ENCODE data around the gene OSBPL10.

The OSBPL10 gene

DNA sequence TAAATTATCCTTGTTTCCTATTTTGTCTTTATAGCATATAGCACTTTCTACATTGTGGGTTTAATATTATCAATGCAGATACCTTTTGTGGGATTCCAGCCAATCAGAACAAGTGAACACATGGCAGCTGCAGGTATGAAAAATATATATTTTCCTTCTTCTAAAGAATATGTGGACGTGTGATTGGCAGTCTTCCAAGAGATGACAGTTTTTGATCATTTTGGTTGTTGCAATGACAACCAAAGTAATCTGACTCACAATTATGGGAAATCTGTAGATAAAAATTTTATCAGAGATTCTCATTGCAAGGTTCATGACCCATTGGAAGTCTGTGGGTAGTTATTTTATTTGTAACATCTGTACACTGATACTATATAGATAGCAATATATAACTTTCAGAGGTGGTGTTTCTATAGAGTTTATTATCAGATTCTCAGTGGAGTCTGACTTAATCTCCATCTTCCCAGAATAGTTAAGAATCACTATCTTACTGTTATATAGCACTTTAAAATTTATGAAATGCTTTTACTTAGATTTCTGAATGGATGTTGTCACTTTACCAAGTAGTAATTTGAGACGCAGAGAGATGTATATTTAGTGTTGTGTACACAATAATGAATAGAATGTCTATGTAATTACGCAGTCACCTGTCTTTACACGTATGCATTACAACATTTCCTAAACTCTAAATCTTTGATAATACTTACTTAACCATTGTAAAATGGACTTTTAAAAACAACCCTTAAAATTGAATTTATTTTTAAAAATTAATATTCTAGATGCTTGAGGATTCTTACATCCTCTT lies 365.8 kb downstream of the OSBPL10 start:
- no peak for DNase-seq (ENCODE audit: low read depth in 2 of 2)

DNA sequence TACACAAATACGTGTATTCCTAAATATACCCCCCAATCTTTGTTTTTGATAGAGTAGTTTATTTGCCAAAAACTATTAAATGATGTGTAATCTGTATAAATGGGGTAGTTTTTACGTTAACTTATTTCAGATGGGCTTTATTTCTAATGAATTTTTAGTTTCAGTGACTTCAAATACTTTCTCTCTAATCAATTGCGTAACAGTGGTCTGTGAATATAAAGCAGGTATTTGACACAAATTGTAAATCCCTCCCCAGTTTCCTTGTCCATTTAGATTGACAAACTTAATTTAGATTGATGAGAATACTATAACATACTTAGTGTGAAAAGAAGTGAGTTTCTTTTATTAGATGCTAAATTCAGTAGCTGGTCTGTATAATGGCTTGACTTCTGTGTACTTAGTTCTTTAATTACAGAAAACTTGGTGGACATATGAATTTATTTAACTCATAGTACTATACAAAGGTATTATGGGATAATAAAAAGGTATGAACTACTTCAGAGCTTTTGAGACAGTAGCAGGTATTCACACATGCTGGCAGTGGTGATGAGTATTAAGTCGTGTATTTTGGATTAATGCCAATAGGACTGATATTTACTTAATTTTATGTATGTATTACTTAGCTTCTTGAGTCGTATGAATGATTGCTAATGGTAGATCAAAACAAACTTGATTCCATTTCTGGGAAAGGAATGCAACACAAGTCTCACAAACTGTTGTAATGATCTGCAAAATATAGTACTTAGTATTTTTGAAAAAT lies 366.7 kb downstream of the OSBPL10 start:
- DNase-seq (ENCODE audit: low read depth in 2 of 2) = no peak

DNA sequence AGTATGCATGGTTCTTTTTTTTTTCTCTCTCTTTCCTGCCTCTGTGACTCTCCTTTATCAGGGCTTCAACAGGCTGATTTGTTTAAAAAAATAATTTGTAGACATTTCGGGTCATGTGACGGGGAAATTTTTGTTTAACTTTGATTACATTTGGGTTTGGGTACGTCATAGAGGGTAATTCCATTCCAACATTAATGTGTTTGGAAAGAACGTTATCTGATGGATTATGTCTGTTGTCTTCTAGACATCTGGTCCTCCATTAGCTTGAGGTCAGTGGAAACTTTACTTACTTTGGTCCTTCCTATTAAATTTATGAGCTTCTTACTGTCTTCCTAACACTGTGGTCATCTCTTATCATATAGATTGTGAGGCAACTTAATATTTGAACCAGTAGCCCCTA lies 367.4 kb downstream of the OSBPL10 start:
- no peak for DNase-seq (ENCODE audit: low read depth in 2 of 2)

DNA sequence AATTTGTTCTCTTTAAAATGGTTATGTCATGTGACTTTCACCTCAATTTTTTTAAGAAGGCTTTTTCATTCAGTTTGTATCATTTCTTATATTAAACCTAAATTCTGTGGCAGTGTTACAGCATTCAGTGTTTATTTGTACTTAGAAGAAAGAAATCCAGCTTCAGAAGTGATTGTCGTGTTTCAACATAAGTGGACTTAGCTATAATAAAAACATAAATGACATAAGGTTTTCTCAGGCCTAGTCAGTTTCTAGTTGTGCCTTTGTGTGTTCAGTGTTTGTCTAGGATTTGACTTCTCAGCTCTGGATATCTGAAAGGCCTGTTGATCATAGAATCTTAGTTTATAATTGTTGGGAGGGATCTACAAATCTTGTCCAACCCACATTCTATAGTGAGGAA lies 367.9 kb downstream of the OSBPL10 start:
- no peak for DNase-seq (ENCODE audit: low read depth in 2 of 2)
